H1 (cell line): Measurements from ENCODE around the gene INO80. TPM values are rescaled to one million over a fixed set of nuclear protein-coding genes. Genes with fewer than 3 reads are reported as not detected.

Experiments
- CTCF ChIA-PET: fragments of 300-600 bp; sonication (Branson Sonifier 250); formaldehyde crosslinking; loops from one replicate; lab custom pipeline; 2021; ENCODE audit not compliant: partially characterized antibody; lab: Charles Lee
- POLR2A ChIA-PET: fragments of 300-600 bp; sonication (Branson Sonifier 250); formaldehyde crosslinking; loops from one replicate; lab custom pipeline; 2021; ENCODE audit warnings: inconsistent platforms; ENCODE audit not compliant: partially characterized antibody; lab: Charles Lee
- DNase-seq, 2 experiments: peaks; one replicate each; pipeline versions ENCODE4 v3.0.0 to v3.0.0-alpha.2; 2010 to 2022; ENCODE audit warnings: low spot score in 2 of 2, low read depth in 1 of 2, mixed read lengths in 1 of 2
- FAIRE-seq: peaks from 2 replicates; lab custom pipeline; 2011; peaks lifted over from hg19 to GRCh38; lab: Jason Lieb, UNC
- H2AFZ ChIP-seq: 2 replicates; pipeline ENCODE4 v1.8.1; 2012; ENCODE audit warnings: low read length, inconsistent platforms
- H2AK5ac ChIP-seq: 2 replicates; pipeline ENCODE4 v1.6.1; 2013; ENCODE audit warnings: low read depth, low read length
- H2BK120ac ChIP-seq: replicated peaks from 2 replicates; pipeline ENCODE3; 2013; ENCODE audit warnings: low read depth, low read length, inconsistent platforms
- H2BK12ac ChIP-seq: 2 replicates; pipeline ENCODE4 v1.6.1; 2013; ENCODE audit warnings: low read depth, low read length
- H2BK15ac ChIP-seq: 2 replicates; pipeline ENCODE4 v1.6.1; 2013; ENCODE audit warnings: low read length
- H2BK20ac ChIP-seq: 2 replicates; pipeline ENCODE4 v1.6.1; 2013; ENCODE audit warnings: low read length
- H2BK5ac ChIP-seq: 2 replicates; pipeline ENCODE4 v1.6.1; 2013; ENCODE audit warnings: low read depth, low read length
- H3K14ac ChIP-seq: 2 replicates; pipeline ENCODE4 v1.6.1; 2013; ENCODE audit warnings: inconsistent platforms; ENCODE audit not compliant: insufficient read length
- H3K18ac ChIP-seq: 2 replicates; pipeline ENCODE4 v1.6.1; 2013; ENCODE audit warnings: low read length; ENCODE audit errors: extremely low read depth
- H3K23ac ChIP-seq: 2 replicates; pipeline ENCODE4 v1.6.1; 2013; ENCODE audit warnings: inconsistent platforms; ENCODE audit not compliant: insufficient read length
- H3K23me2 ChIP-seq: 2 replicates; pipeline ENCODE4 v1.6.1; 2013; ENCODE audit warnings: low read depth, low read length
- H3K27ac ChIP-seq: 2 replicates; pipeline ENCODE4 v1.6.1; 2011; ENCODE audit warnings: low read depth, low read length, inconsistent platforms
- H3K27me3 ChIP-seq, 4 experiments: replicated peaks in 1 of 4; 1 replicate in 1 of 4; 2 replicates in 3 of 4; pipeline versions ENCODE4 v1.6.1 to v1.8.1; 2011 to 2013; ENCODE audit warnings: low read length in 3 of 4, mild to moderate bottlenecking in 3 of 4, inconsistent platforms in 2 of 4, mixed read lengths in 2 of 4, moderate library complexity in 1 of 4; ENCODE audit not compliant: control insufficient read depth in 3 of 4, insufficient read depth in 3 of 4; ENCODE audit errors: extremely low read depth in 1 of 4
- H3K36me3 ChIP-seq, 4 experiments: 2 replicates each; pipeline versions ENCODE4 v1.6.1 to v1.8.1; 2011 to 2013; ENCODE audit warnings: mild to moderate bottlenecking in 4 of 4, low read length in 3 of 4, moderate library complexity in 2 of 4, control low read depth in 1 of 4, inconsistent platforms in 1 of 4; ENCODE audit not compliant: insufficient read depth in 4 of 4, control insufficient read depth in 2 of 4
- H3K4ac ChIP-seq: replicated peaks from 2 replicates; pipeline ENCODE3; 2013; ENCODE audit warnings: low read length, low read depth, mixed read lengths, inconsistent platforms; ENCODE audit not compliant: insufficient read length
- H3K4me1 ChIP-seq, 4 experiments: replicated peaks in 1 of 4; 1 replicate in 1 of 4; 2 replicates in 3 of 4; pipeline versions ENCODE4 v1.6.1 to v1.8.1; 2011 to 2013; ENCODE audit warnings: low read length in 3 of 4, inconsistent platforms in 2 of 4, mixed read lengths in 1 of 4; ENCODE audit not compliant: insufficient read depth in 4 of 4, control insufficient read depth in 3 of 4
- H3K4me2 ChIP-seq, 2 experiments: 2 replicates each; pipeline versions ENCODE4 v1.6.1 to v1.8.1; 2011 to 2013; ENCODE audit warnings: low read depth in 2 of 2, low read length in 2 of 2, control low read depth in 1 of 2, inconsistent platforms in 1 of 2, mild to moderate bottlenecking in 1 of 2; ENCODE audit not compliant: insufficient read depth in 1 of 2
- H3K4me3 ChIP-seq, 4 experiments: fragments of 200-600, 300-600 bp in 1 of 4; sonication (generic), shearing (Covaris generic), sonication (Bioruptor Twin) in 1 of 4; 2 replicates each; pipeline versions ENCODE4 v1.5.1 to v1.8.1; 2011 to 2016; ENCODE audit warnings: low read length in 4 of 4, low read depth in 3 of 4, control low read depth in 2 of 4, inconsistent platforms in 2 of 4, mild to moderate bottlenecking in 2 of 4, mixed read lengths in 1 of 4, moderate library complexity in 1 of 4; ENCODE audit not compliant: insufficient read depth in 2 of 4; ENCODE audit errors: extremely low read depth in 1 of 4
- H3K56ac ChIP-seq: replicated peaks from 2 replicates; pipeline ENCODE3; 2013; ENCODE audit warnings: low read depth, mild to moderate bottlenecking, mixed read lengths, low read length, inconsistent platforms; ENCODE audit not compliant: insufficient read length
- H3K79me1 ChIP-seq: 2 replicates; pipeline ENCODE4 v1.6.1; 2013; ENCODE audit warnings: low read depth, low read length, control low read depth
- H3K79me2 ChIP-seq, 2 experiments: 2 replicates each; pipeline versions ENCODE4 v1.6.1 to v1.8.1; 2012 to 2013; ENCODE audit warnings: low read length in 2 of 2, mild to moderate bottlenecking in 2 of 2, inconsistent platforms in 1 of 2; ENCODE audit not compliant: insufficient read depth in 2 of 2, control insufficient read depth in 1 of 2
- H3K9ac ChIP-seq, 4 experiments: replicated peaks in 1 of 4; 1 replicate in 1 of 4; 2 replicates in 3 of 4; pipeline versions ENCODE4 v1.6.1 to v1.8.1; 2011 to 2013; ENCODE audit warnings: low read depth in 3 of 4, low read length in 3 of 4, control low read depth in 2 of 4, mild to moderate bottlenecking in 2 of 4, moderate library complexity in 2 of 4, inconsistent platforms in 1 of 4; ENCODE audit errors: extremely low read depth in 1 of 4
- H3K9me3 ChIP-seq, 2 experiments: 2 replicates each; pipeline versions ENCODE4 v1.6.1 to v1.8.1; 2012 to 2013; ENCODE audit warnings: mild to moderate bottlenecking in 2 of 2, moderate library complexity in 2 of 2, control low read depth in 1 of 2, inconsistent platforms in 1 of 2, low read depth in 1 of 2, low read length in 1 of 2, mixed read lengths in 1 of 2; ENCODE audit not compliant: insufficient read depth in 2 of 2
- H4K20me1 ChIP-seq, 2 experiments: replicated peaks in 1 of 2; 2 replicates each; pipeline versions ENCODE3 to v1.8.1; 2011 to 2013; ENCODE audit warnings: inconsistent platforms in 2 of 2, low read length in 2 of 2, mild to moderate bottlenecking in 1 of 2; ENCODE audit not compliant: insufficient read depth in 2 of 2, control insufficient read depth in 1 of 2
- H4K5ac ChIP-seq: 2 replicates; pipeline ENCODE4 v1.6.1; 2013; ENCODE audit warnings: low read length, low read depth, mixed read lengths, inconsistent platforms; ENCODE audit not compliant: insufficient read length
- H4K8ac ChIP-seq: 2 replicates; pipeline ENCODE4 v1.8.0; 2013; ENCODE audit warnings: mild to moderate bottlenecking, moderate library complexity, low read length, inconsistent platforms; ENCODE audit not compliant: insufficient read depth; ENCODE audit errors: extremely low read depth
- H4K91ac ChIP-seq: replicated peaks from 2 replicates; pipeline ENCODE3; 2013; ENCODE audit warnings: low read length, mixed read lengths, inconsistent platforms; ENCODE audit not compliant: insufficient read length
- BCL11A ChIP-seq, 2 experiments: IDR thresholded peaks; one replicate each; pipeline ENCODE4 v1.6.1; 2011; ENCODE audit warnings: low read depth in 2 of 2, low read length in 2 of 2, mild to moderate bottlenecking in 2 of 2
- CBX5 ChIP-seq: fragments of 300-800, 300-1000 bp; sonication (generic); IDR thresholded peaks from 2 replicates; pipeline ENCODE4 v1.7.1; 2016; ENCODE audit warnings: antibody characterized with exemption, low read length, low read depth
- CREB1 ChIP-seq: IDR thresholded peaks from 2 replicates; pipeline ENCODE4 v1.6.1; 2012; ENCODE audit warnings: inconsistent platforms
- JUN ChIP-seq: IDR thresholded peaks from 2 replicates; pipeline ENCODE4 v1.6.1; 2011; ENCODE audit warnings: low read depth, mild to moderate bottlenecking, improper control_type of control experiment, low read length
- WGBS, 2 experiments: shearing (Covaris generic) in 1 of 2; methylation state at CpG; one replicate each; pipeline versions ENCODE4 v1.1.6 to v1.1.7; 2013 to 2015; ENCODE audit warnings: low lambda C conversion rate in 2 of 2, mixed read lengths in 2 of 2, inconsistent platforms in 1 of 2, low coverage in 1 of 2, missing lambda C conversion rate in 1 of 2; ENCODE audit not compliant: insufficient replicate concordance in 2 of 2, insufficient coverage in 1 of 2, insufficient read length in 1 of 2; ENCODE audit errors: extremely low coverage in 1 of 2, missing lambda C conversion rate in 1 of 2; 5-methylcytosine and 5-hydroxymethylcytosine counted together
- polyA plus RNA-seq, 7 experiments: library from polyadenylated mRNA; depleted of rRNA in 3 of 7; stranded (reverse) in 5 of 7; unstranded in 2 of 7; fragments of >200 nt in 5 of 7; fragments of 200-250 nt in 2 of 7; gene quantifications; 1 replicate in 5 of 7; 2 replicates in 1 of 7; 4 replicates in 1 of 7; pipeline versions ENCODE4 v1.2.1 to v1.2.3, GENCODE V29; 2011 to 2013; ENCODE audit warnings: missing spikeins in 2 of 7, mixed read lengths in 2 of 7
- total RNA-seq: library from RNA; stranded (reverse); fragmentation: NEBNext Ultra II Directional; extraction: Animal tissue kit (Norgen Biotek cat#: 25700); gene quantifications from 2 replicates; pipeline ENCODE4 v1.2.1, GENCODE V29; 2021

Gene INO80
- total and polyA plus RNA-seq, 2 of the 8 experiments (the other 6 are each of a cell fraction or from before 2014, with no cell fraction given) = 4.3 to 24.5 TPM

DNA sequence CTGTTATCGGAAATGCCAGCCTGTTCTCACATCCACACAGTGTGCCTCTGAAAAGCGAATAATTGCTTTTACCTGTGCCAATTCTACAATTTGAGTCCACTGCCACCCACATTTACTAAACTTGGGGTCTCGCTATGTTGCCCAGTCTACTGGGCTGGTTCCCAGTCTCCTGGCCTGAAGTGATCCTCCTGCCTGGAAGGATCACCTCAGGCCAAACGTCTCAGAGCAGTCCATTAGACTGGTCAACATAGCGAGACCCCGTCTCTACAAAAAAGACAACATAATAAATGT, 827 bp upstream of the INO80 start:
- H4K5ac ChIP-seq = no peak overlapping the region
- H3K9ac ChIP-seq = peak overlapping the region; percentile 53 to 100 (median 80)
- H4K91ac ChIP-seq = peak overlapping the region; percentile 58
- no peaks in the 10 kb centered on the region; the same call in 1 of the 2 replicates for H3K79me1 ChIP-seq
- no peaks in the 10 kb centered on the region for H3K27me3 ChIP-seq
- no peak overlapping the region for H3K56ac ChIP-seq
- peak overlapping the region; percentile 68 to 96 (median 86) for H3K4me3 ChIP-seq
- peak overlapping the region; percentile 55; the same call in 1 of the 2 replicates for H2AFZ ChIP-seq
- no peaks in the 10 kb centered on the region for H3K9me3 ChIP-seq
- H3K4me2 ChIP-seq = peak overlapping the region; percentile 76 to 85
- no peak for DNase-seq
- no peak overlapping the region for H3K14ac ChIP-seq
- peaks cover 0 to 8% (median 0%) of the 10 kb centered on the region in 4 experiments; a peak in 1 of 8 replicates for H3K36me3 ChIP-seq
- H3K23ac ChIP-seq = no peak overlapping the region
- FAIRE-seq = no peak
- H3K4ac ChIP-seq = no peak overlapping the region
- POLR2A ChIA-PET = interaction anchor here (0.6 to 2.4 kb wide), 16 partner anchors 8 to 222 kb away, joined by 3 to 16 read pairs (median 4); partner anchors contain the start of genes CHAC1, CHP1, DLL4 and EXD1
- peaks cover 0 to 37% of the 10 kb centered on the region in 2 experiments for H3K79me2 ChIP-seq
- CTCF ChIA-PET = interaction anchor here (0.7 kb wide), 1 partner anchor 46 kb away, joined by 3 read pairs; no protein-coding TSS in a partner anchor
- H3K18ac ChIP-seq = no peak overlapping the region
- no peak overlapping the region for H4K8ac ChIP-seq
- peak overlapping the region; percentile 81 for H2BK5ac ChIP-seq
- H3K23me2 ChIP-seq = peaks cover 10% of the 10 kb centered on the region
- H2BK120ac ChIP-seq = no peak overlapping the region
- H3K27ac ChIP-seq = peak overlapping the region; percentile 100
- H2BK15ac ChIP-seq = no peak overlapping the region
- H4K20me1 ChIP-seq = peaks cover 0 to 1% of the 10 kb centered on the region in 2 experiments
- H2BK20ac ChIP-seq = no peak overlapping the region
- peak overlapping the region; percentile 99 for H2AK5ac ChIP-seq
- H3K4me1 ChIP-seq = peaks cover 0 to 3% (median 0%) of the 10 kb centered on the region in 4 experiments; a peak in 2 of 7 replicates
- peak overlapping the region; percentile 99; the same call in 1 of the 2 replicates for H2BK12ac ChIP-seq
- whole genome bisulfite sequencing, 2 experiments = 82% methylated on average over 6 of the region's 6 CpGs; no CpG with 5 or more reads in 1 of the 2 experiments
- no peak for TF ChIP-seq CREB1
- no peak for TF ChIP-seq BCL11A (IDR thresholded peaks at IDR 0.05; ENCODE audit: low read depth in 2 of 2, low read length in 2 of 2)
- no peak for TF ChIP-seq CBX5
- TF ChIP-seq JUN = no peak
